Umbilical cord (tissue), 2 donors: Measurements from ENCODE around the gene POLG2. TPM values are rescaled to one million over a fixed set of nuclear protein-coding genes. Genes with fewer than 3 reads are reported as not detected.

Source experiments
- DNase-seq: peaks from one replicate; pipeline ENCODE4 v3.0.0-alpha.2; 2015; ENCODE audit warnings: low spot score
- total RNA-seq: library from RNA; depleted of rRNA; stranded (reverse); fragments of >200 nt; gene quantifications from one replicate; pipeline ENCODE4 v1.2.3, GENCODE V29; 2014; ENCODE audit warnings: low replicate concordance; ENCODE audit not compliant: insufficient read depth

The POLG2 gene
- 9.6 TPM for total RNA-seq

GRCh38 chr17:64496786-64497564 lies at the start of gene POLG2:
Gene POLG2, minus strand, starts transcription at chr17:64497054. Its CDS starts 86 bp downstream, at chr17:64496968.
- DNase-seq: peak; percentile 95

GRCh38 chr17:64544742-64545141 lies 47.9 kb upstream of the POLG2 start:
- no peak for DNase-seq

- DNase-seq: no peak
Measured at GRCh38 chr17:64540118-64540776, 43.4 kb upstream of the POLG2 start.

GRCh38 chr17:64538508-64539130 lies 41.8 kb upstream of the POLG2 start:
- DNase-seq: no peak

GRCh38 chr17:64537488-64537887 lies 40.6 kb upstream of the POLG2 start:
- DNase-seq: no peak

- DNase-seq: no peak
Measured at GRCh38 chr17:64536913-64537312, 40.1 kb upstream of the POLG2 start.

- DNase-seq: no peak
Measured at GRCh38 chr17:64535357-64535756, 38.5 kb upstream of the POLG2 start.

GRCh38 chr17:64534187-64534586 lies 37.3 kb upstream of the POLG2 start:
- no peak for DNase-seq

- DNase-seq: no peak
Measured at GRCh38 chr17:64533784-64534183, 36.9 kb upstream of the POLG2 start.

- DNase-seq: no peak
Measured at GRCh38 chr17:64532409-64532808, 35.6 kb upstream of the POLG2 start.

- DNase-seq: no peak
Measured at GRCh38 chr17:64531955-64532371, 35.1 kb upstream of the POLG2 start.

- no peak for DNase-seq
Measured at GRCh38 chr17:64529221-64529620, 32.4 kb upstream of the POLG2 start.

- no peak for DNase-seq
Measured at GRCh38 chr17:64527914-64528313, 31.1 kb upstream of the POLG2 start.

- DNase-seq: no peak
Measured at GRCh38 chr17:64520359-64520758, 23.5 kb upstream of the POLG2 start.

GRCh38 chr17:64519601-64520000 lies 22.7 kb upstream of the POLG2 start:
- no peak for DNase-seq

GRCh38 chr17:64515829-64516228 lies 19.0 kb upstream of the POLG2 start:
- DNase-seq: no peak

GRCh38 chr17:64515419-64515818 lies 18.6 kb upstream of the POLG2 start:
- DNase-seq: no peak

- no peak for DNase-seq
Measured at GRCh38 chr17:64509179-64509578, 12.3 kb upstream of the POLG2 start.

GRCh38 chr17:64508683-64509082 lies 11.8 kb upstream of the POLG2 start:
- DNase-seq: no peak

- peak; percentile 86 for DNase-seq
Measured at GRCh38 chr17:64507413-64507782, 10.5 kb upstream of the POLG2 start.

- DNase-seq: peak; percentile 99
Measured at GRCh38 chr17:64506576-64507412, 9.9 kb upstream of the POLG2 start, which contains the start of gene CEP95. Gene CEP95, plus strand, starts transcription at chr17:64506977. Its CDS starts 121 bp downstream, at chr17:64507098.

- DNase-seq: peak; percentile 97
Measured at GRCh38 chr17:64506201-64506575, 9.3 kb upstream of the POLG2 start, which contains the start of gene DDX5. Gene DDX5, minus strand, starts transcription at chr17:64506289. Its CDS starts 170 bp downstream, at chr17:64506119.
